Ovary (tissue), 3 donors: ENCODE results near the gene JAKMIP3.

ENCODE experiments used
- POLR2A ChIP-seq: fragments of 450-650 bp; IDR thresholded peaks from one replicate; pipeline ENCODE4 v1.6.1; 2017; ENCODE audit warnings: antibody characterized with exemption, mild to moderate bottlenecking, moderate library complexity
- TF ChIP-seq, protein P1 (sequence below), 3 donors: fragments of 450-650 bp in 2 of 3; fragments of 200-600 bp in 1 of 3; IDR thresholded peaks; one replicate each; pipeline versions ENCODE4 v1.5.1 to v1.8.0; 2016 to 2022; ENCODE audit warnings: antibody characterized with exemption in 3 of 3, mild to moderate bottlenecking in 1 of 3
- donor health status: DM: no; HTN: no; CAD: no.

DNA sequence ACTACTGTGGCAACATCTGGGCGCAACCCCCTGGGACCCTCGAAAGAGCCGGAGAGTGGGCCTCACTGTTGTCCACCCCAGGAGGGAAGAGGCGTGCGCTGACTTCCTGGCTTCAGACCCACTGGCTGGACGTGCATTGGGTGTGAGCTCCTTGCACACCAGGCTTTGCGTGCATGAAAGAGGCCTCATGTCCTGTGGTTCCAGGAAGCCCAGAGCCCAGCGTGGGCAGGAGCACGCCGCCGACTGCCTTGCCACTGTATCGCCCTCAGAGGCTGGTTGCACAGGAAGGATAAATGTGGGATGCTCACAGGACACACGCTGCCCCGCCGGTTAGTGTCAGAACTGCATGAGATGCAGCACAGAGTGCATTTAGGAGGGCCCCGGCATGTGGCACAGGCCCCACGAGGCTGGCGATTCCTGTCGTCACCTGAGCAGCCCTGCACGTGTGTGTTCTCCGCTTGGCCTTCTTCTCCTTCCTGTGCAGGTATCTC lies 8.5 kb upstream of the JAKMIP3 start:
- no peak for TF ChIP-seq POLR2A
- TF ChIP-seq, protein P1, sequence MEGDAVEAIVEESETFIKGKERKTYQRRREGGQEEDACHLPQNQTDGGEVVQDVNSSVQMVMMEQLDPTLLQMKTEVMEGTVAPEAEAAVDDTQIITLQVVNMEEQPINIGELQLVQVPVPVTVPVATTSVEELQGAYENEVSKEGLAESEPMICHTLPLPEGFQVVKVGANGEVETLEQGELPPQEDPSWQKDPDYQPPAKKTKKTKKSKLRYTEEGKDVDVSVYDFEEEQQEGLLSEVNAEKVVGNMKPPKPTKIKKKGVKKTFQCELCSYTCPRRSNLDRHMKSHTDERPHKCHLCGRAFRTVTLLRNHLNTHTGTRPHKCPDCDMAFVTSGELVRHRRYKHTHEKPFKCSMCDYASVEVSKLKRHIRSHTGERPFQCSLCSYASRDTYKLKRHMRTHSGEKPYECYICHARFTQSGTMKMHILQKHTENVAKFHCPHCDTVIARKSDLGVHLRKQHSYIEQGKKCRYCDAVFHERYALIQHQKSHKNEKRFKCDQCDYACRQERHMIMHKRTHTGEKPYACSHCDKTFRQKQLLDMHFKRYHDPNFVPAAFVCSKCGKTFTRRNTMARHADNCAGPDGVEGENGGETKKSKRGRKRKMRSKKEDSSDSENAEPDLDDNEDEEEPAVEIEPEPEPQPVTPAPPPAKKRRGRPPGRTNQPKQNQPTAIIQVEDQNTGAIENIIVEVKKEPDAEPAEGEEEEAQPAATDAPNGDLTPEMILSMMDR (IDR thresholded peaks at IDR 0.05): no peak
